Measurements from ENCODE around the gene TNFRSF6B.
A peak's percentile ranks its signal among the peaks of the same experiment; 100 is the strongest.
"Not testable (repeated sequence)": the region's sequence is repeated elsewhere in the genome, so short reads cannot be mapped to it uniquely, and the experiment has no call there.

Gene TNFRSF6B

DNA sequence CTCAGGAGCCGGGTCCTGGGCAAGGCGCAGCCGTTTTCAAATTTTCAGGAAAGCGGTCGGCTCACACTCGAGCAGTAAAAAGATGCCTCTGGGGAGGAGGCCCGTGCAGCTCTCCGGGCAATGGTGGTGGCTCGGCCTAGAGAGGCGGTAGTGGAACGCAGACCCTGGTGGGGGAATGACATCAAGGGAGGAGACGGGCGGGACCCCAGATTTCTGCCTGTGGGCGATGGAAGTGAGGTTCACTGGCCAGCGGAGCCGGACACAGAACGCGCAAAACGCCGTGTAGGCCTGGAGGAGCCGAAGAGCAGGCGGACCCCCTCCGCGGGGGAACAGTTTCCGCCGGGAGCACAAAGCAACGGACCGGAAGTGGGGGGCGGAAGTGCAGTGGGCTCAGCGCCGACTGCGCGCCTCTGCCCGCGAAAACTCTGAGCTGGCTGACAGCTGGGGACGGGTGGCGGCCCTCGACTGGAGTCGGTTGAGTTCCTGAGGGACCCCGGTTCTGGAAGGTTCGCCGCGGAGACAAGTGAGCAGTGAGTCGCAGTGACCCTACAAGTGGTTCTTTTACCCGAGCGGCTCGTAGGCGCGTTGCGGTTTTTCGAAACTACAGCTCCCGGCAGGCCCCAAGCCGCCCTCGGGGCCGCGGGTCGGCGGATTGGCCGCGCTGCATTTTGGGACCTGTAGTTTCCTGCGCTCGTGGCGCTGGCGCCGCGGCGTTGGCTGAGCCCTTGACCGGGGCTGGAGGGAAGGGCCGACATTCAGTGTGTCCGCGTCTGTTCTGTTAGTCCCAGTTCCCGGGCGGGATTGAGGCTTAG is 38.3 kb upstream of the TNFRSF6B start, which contains the start of gene RTEL1:
Gene RTEL1, plus strand, starts transcription at position 376 of the 812 bp plus-strand sequence. CDS start 1,091 bp downstream, outside the sequence.
- WGBS (ENCODE audit: insufficient coverage) = 3% methylated on average over 72 of the region's 73 CpGs
- POLR2A ChIA-PET = interaction anchor here (1.2 kb wide), 1 partner anchor 16 kb away, joined by 8 read pairs; no protein-coding TSS in a partner anchor
- peak; percentile 89 to 91 (median 91) for DNase-seq
- H3K9me3 ChIP-seq (ENCODE audit: control extremely low read depth in 1 of 5, control insufficient read depth in 4 of 5, insufficient read depth in 2 of 5, low read depth in 1 of 5, low read length in 4 of 5) = no peaks in the 10 kb centered on the region
- H3K36me3 ChIP-seq (ENCODE audit: control insufficient read depth in 4 of 4, insufficient read depth in 4 of 4, low read length in 3 of 4) = peaks cover 0 to 27% (median 12%) of the 10 kb centered on the region in 4 experiments
- H3K4me1 ChIP-seq (ENCODE audit: control extremely low read depth in 1 of 4, control insufficient read depth in 4 of 4, insufficient read depth in 4 of 4, low read length in 3 of 4) = peaks cover 0 to 42% (median 36%) of the 10 kb centered on the region in 4 experiments
- H3K4me3 ChIP-seq (ENCODE audit: control insufficient read depth in 1 of 7, extremely low read depth in 1 of 7, insufficient read depth in 4 of 7, low read depth in 2 of 7, low read length in 6 of 7) = peak within 1 kb of the TSS; percentile 76 to 98 (median 93)
- H3K27me3 ChIP-seq (replicated peaks in 2 of 5; ENCODE audit: control insufficient read depth in 4 of 5, insufficient read depth in 5 of 5, low read length in 4 of 5) = no peaks in the 10 kb centered on the region
- peak within 1 kb of the TSS; percentile 75 to 83 for H3K27ac ChIP-seq (ENCODE audit: insufficient read depth in 1 of 2, low read depth in 1 of 2, low read length in 2 of 2, poor library complexity in 1 of 2, severe bottlenecking in 2 of 2)
- CTCF ChIA-PET = interaction anchor here (0.7 to 2.1 kb wide), 6 partner anchors 11 to 285 kb away, joined by 3 to 5 read pairs (median 3); no protein-coding TSS in a partner anchor

GRCh38 chr20:63658749-63659187 is 37.7 kb upstream of the TNFRSF6B start:
- CTCF ChIA-PET = interaction anchor here (0.7 to 2.1 kb wide), 5 partner anchors 17 to 284 kb away, joined by 3 to 5 read pairs (median 3); no protein-coding TSS in a partner anchor
- H3K4me1 ChIP-seq (ENCODE audit: control extremely low read depth in 1 of 4, control insufficient read depth in 4 of 4, insufficient read depth in 4 of 4, low read length in 3 of 4) = peaks cover 0 to 39% (median 34%) of the 10 kb centered on the region in 4 experiments
- H3K36me3 ChIP-seq (ENCODE audit: control insufficient read depth in 4 of 4, insufficient read depth in 4 of 4, low read length in 3 of 4) = peaks cover 0 to 33% (median 15%) of the 10 kb centered on the region in 4 experiments
- no peaks in the 10 kb centered on the region for H3K9me3 ChIP-seq (ENCODE audit: control extremely low read depth in 1 of 5, control insufficient read depth in 4 of 5, insufficient read depth in 2 of 5, low read depth in 1 of 5, low read length in 4 of 5)
- no peaks in the 10 kb centered on the region for H3K27me3 ChIP-seq (replicated peaks in 2 of 5; ENCODE audit: control insufficient read depth in 4 of 5, insufficient read depth in 5 of 5, low read length in 4 of 5)
- peak overlapping the region; percentile 76 to 98 (median 93) for H3K4me3 ChIP-seq (ENCODE audit: control insufficient read depth in 1 of 7, extremely low read depth in 1 of 7, insufficient read depth in 4 of 7, low read depth in 2 of 7, low read length in 6 of 7)
- peak in 1 of 3 donors; percentile 49 for DNase-seq
- WGBS (ENCODE audit: insufficient coverage) = 4% methylated on average over 25 of the region's 25 CpGs
- H3K27ac ChIP-seq (ENCODE audit: insufficient read depth in 1 of 2, low read depth in 1 of 2, low read length in 2 of 2, poor library complexity in 1 of 2, severe bottlenecking in 2 of 2) = peak overlapping the region; percentile 75 to 83
- POLR2A ChIA-PET = interaction anchor here (1.2 kb wide), 1 partner anchor 17 kb away, joined by 8 read pairs; no protein-coding TSS in a partner anchor

GRCh38 chr20:63659370-63659769 is 37.1 kb upstream of the TNFRSF6B start:
- Histone ChIP-seq H3K4me3 (ENCODE audit: control insufficient read depth in 1 of 7, extremely low read depth in 1 of 7, insufficient read depth in 4 of 7, low read depth in 2 of 7, low read length in 6 of 7) (peak overlapping the region; percentile 76 to 98 (median 93)), H3K4me1 (ENCODE audit: control extremely low read depth in 1 of 4, control insufficient read depth in 4 of 4, insufficient read depth in 4 of 4, low read length in 3 of 4) (peaks cover 0 to 33% (median 29%) of the 10 kb centered on the region in 4 experiments), H3K27ac (ENCODE audit: insufficient read depth in 1 of 2, low read depth in 1 of 2, low read length in 2 of 2, poor library complexity in 1 of 2, severe bottlenecking in 2 of 2) (peak overlapping the region; percentile 75 to 83), H3K9me3 (ENCODE audit: control extremely low read depth in 1 of 5, control insufficient read depth in 4 of 5, insufficient read depth in 2 of 5, low read depth in 1 of 5, low read length in 4 of 5) (no peaks in the 10 kb centered on the region), H3K27me3 (replicated peaks in 2 of 5; ENCODE audit: control insufficient read depth in 4 of 5, insufficient read depth in 5 of 5, low read length in 4 of 5) (no peaks in the 10 kb centered on the region), H3K36me3 (ENCODE audit: control insufficient read depth in 4 of 4, insufficient read depth in 4 of 4, low read length in 3 of 4) (peaks cover 0 to 39% (median 18%) of the 10 kb centered on the region in 4 experiments)
- POLR2A ChIA-PET = no interaction called here
- CTCF ChIA-PET = interaction anchor here (1.6 to 2.1 kb wide), 2 partner anchors 18 to 99 kb away, joined by 3 to 5 read pairs; no protein-coding TSS in a partner anchor
- WGBS (ENCODE audit: insufficient coverage) = 88% methylated on average over 12 of the region's 13 CpGs
- DNase-seq = no peak

GRCh38 chr20:63660174-63660573 is 36.3 kb upstream of the TNFRSF6B start:
- H3K27me3 ChIP-seq (replicated peaks in 2 of 5; ENCODE audit: control insufficient read depth in 4 of 5, insufficient read depth in 5 of 5, low read length in 4 of 5); H3K27ac ChIP-seq (ENCODE audit: insufficient read depth in 1 of 2, low read depth in 1 of 2, low read length in 2 of 2, poor library complexity in 1 of 2, severe bottlenecking in 2 of 2); H3K4me3 ChIP-seq (ENCODE audit: control insufficient read depth in 1 of 7, extremely low read depth in 1 of 7, insufficient read depth in 4 of 7, low read depth in 2 of 7, low read length in 6 of 7); DNase-seq; H3K9me3 ChIP-seq (ENCODE audit: control extremely low read depth in 1 of 5, control insufficient read depth in 4 of 5, insufficient read depth in 2 of 5, low read depth in 1 of 5, low read length in 4 of 5); POLR2A ChIA-PET; CTCF ChIA-PET: not testable (repeated sequence)
- Histone ChIP-seq H3K4me1 (ENCODE audit: control extremely low read depth in 1 of 4, control insufficient read depth in 4 of 4, insufficient read depth in 4 of 4, low read length in 3 of 4) (peaks cover 0 to 25% (median 23%) of the 10 kb centered on the region in 4 experiments), H3K36me3 (ENCODE audit: control insufficient read depth in 4 of 4, insufficient read depth in 4 of 4, low read length in 3 of 4) (peaks cover 0 to 47% (median 21%) of the 10 kb centered on the region in 4 experiments)
- 99% methylated on average over 7 of the region's 10 CpGs for WGBS (ENCODE audit: insufficient coverage)

DNA sequence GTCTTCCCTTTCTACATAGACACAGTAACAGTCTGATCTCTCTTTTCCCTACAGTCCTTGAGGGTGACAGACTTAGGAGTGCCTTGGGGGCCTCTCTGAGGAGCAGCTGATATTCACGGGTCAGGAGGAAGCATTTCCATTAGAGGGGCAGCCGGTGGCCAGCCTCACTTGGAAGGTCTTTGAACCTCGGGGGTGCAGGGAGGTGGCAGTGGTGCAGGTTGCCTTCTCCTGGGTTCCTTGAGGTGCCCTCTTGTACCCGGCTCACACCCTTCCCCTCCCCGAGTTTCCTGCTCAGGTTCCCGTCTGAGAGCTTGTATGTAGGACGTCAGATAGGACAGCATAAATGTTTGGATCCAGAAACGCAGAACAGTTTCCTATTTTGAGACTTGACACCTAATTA is 35.8 kb upstream of the TNFRSF6B start:
- H3K4me3 ChIP-seq (ENCODE audit: control insufficient read depth in 1 of 7, extremely low read depth in 1 of 7, insufficient read depth in 4 of 7, low read depth in 2 of 7, low read length in 6 of 7) = no peak overlapping the region
- no peak overlapping the region for H3K27ac ChIP-seq (ENCODE audit: insufficient read depth in 1 of 2, low read depth in 1 of 2, low read length in 2 of 2, poor library complexity in 1 of 2, severe bottlenecking in 2 of 2)
- no peaks in the 10 kb centered on the region for H3K27me3 ChIP-seq (replicated peaks in 2 of 5; ENCODE audit: control insufficient read depth in 4 of 5, insufficient read depth in 5 of 5, low read length in 4 of 5)
- H3K4me1 ChIP-seq (ENCODE audit: control extremely low read depth in 1 of 4, control insufficient read depth in 4 of 4, insufficient read depth in 4 of 4, low read length in 3 of 4) = peaks cover 0 to 23% (median 21%) of the 10 kb centered on the region in 4 experiments
- no peaks in the 10 kb centered on the region for H3K9me3 ChIP-seq (ENCODE audit: control extremely low read depth in 1 of 5, control insufficient read depth in 4 of 5, insufficient read depth in 2 of 5, low read depth in 1 of 5, low read length in 4 of 5)
- 96% methylated on average over 5 of the region's 8 CpGs for WGBS (ENCODE audit: insufficient coverage)
- no peak for DNase-seq
- POLR2A ChIA-PET = no interaction called here
- CTCF ChIA-PET = interaction anchor here (2.0 kb wide), 1 partner anchor 28 kb away, joined by 4 read pairs; no protein-coding TSS in a partner anchor
- H3K36me3 ChIP-seq (ENCODE audit: control insufficient read depth in 4 of 4, insufficient read depth in 4 of 4, low read length in 3 of 4) = peaks cover 0 to 51% (median 22%) of the 10 kb centered on the region in 4 experiments

- DNase-seq = no peak
- CTCF ChIA-PET = interaction anchor here (0.6 to 2.0 kb wide), 2 partner anchors 28 to 75 kb away, joined by 3 to 4 read pairs; no protein-coding TSS in a partner anchor
- no peak overlapping the region for H3K27ac ChIP-seq (ENCODE audit: insufficient read depth in 1 of 2, low read depth in 1 of 2, low read length in 2 of 2, poor library complexity in 1 of 2, severe bottlenecking in 2 of 2)
- POLR2A ChIA-PET = no interaction called here
- H3K4me3 ChIP-seq (ENCODE audit: control insufficient read depth in 1 of 7, extremely low read depth in 1 of 7, insufficient read depth in 4 of 7, low read depth in 2 of 7, low read length in 6 of 7) = no peak overlapping the region
- peaks cover 0 to 56% (median 25%) of the 10 kb centered on the region in 4 experiments for H3K36me3 ChIP-seq (ENCODE audit: control insufficient read depth in 4 of 4, insufficient read depth in 4 of 4, low read length in 3 of 4)
- H3K27me3 ChIP-seq (replicated peaks in 2 of 5; ENCODE audit: control insufficient read depth in 4 of 5, insufficient read depth in 5 of 5, low read length in 4 of 5) = no peaks in the 10 kb centered on the region
- 94% methylated on average over 22 of the region's 22 CpGs for WGBS (ENCODE audit: insufficient coverage)
- H3K4me1 ChIP-seq (ENCODE audit: control extremely low read depth in 1 of 4, control insufficient read depth in 4 of 4, insufficient read depth in 4 of 4, low read length in 3 of 4) = peaks cover 0 to 23% (median 21%) of the 10 kb centered on the region in 4 experiments
- H3K9me3 ChIP-seq (ENCODE audit: control extremely low read depth in 1 of 5, control insufficient read depth in 4 of 5, insufficient read depth in 2 of 5, low read depth in 1 of 5, low read length in 4 of 5) = no peaks in the 10 kb centered on the region
Observed at GRCh38 chr20:63661108-63661507, 35.3 kb upstream of the TNFRSF6B start.

All from common myeloid progenitor, CD34-positive (primary cell).